Measurements from ENCODE around the gene FOXRED1. TPM values are rescaled to one million over a fixed set of nuclear protein-coding genes. Genes with fewer than 3 reads are reported as not detected.

Gene FOXRED1
- polyA plus RNA-seq, 2 donors = 18.8 to 21.2 TPM

DNA sequence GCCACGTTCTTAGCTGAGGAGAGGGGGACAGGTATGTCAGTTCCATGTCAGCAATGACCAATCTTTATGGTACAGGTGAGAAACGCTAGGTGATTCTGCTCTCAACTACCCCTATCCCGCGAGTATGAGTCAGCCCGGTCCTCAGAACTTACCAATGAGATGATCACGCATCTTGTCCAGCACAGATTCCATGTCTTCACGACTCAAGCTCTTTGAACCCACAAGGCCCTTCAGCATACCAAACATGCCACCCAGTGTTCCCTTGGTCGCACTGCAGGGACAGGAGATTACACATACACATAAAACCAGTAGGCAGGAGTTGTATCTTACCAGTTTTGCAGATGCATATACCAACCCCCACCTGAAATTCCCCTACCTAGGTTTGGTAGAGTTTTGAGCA lies 3.1 kb upstream of the FOXRED1 start:
- H3K27ac ChIP-seq (ENCODE audit: low read depth in 2 of 2, low read length in 1 of 2) = no peak overlapping the region
- H3K9me3 ChIP-seq (ENCODE audit: control insufficient read depth in 2 of 2, insufficient read depth in 1 of 2, low read depth in 1 of 2, low read length in 1 of 2) = no peaks in the 10 kb centered on the region
- H3K4me1 ChIP-seq (ENCODE audit: control insufficient read depth in 2 of 2, insufficient read depth in 2 of 2, low read length in 1 of 2) = peaks cover 0 to 2% of the 10 kb centered on the region in 2 donors
- no peak overlapping the region for H3K4me3 ChIP-seq (ENCODE audit: low read depth in 1 of 2, low read length in 2 of 2)
- no peaks in the 10 kb centered on the region for H3K27me3 ChIP-seq (ENCODE audit: control insufficient read depth in 1 of 2, insufficient read depth in 2 of 2, low read length in 2 of 2)
- 85 to 90% methylated on average over 8 of the region's 8 CpGs for WGBS, 2 donors
- peaks cover 30 to 44% of the 10 kb centered on the region in 2 donors for H3K36me3 ChIP-seq (ENCODE audit: control insufficient read depth in 2 of 2, insufficient read depth in 2 of 2, low read length in 1 of 2)

DNA sequence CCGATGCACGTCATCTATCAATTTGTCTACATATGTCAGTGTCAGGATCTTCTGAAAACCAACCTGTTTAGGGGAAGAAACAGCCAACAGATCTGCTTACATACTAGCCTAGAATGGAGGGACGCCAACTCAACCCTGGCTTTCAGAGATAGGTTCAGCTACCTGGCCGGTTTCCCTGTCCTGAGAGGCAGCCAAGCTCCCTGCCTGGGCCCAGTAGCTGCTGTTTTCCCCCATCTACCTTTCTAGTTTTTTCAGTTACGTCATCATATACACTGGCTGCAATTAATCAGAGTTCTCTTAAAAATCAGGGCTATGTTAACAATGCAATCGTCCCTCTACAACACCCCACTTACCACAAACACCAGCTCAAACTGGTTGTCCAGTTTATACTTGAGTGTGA lies 1.3 kb upstream of the FOXRED1 start:
- Histone ChIP-seq H3K27me3 (ENCODE audit: control insufficient read depth in 1 of 2, insufficient read depth in 2 of 2, low read length in 2 of 2) (no peaks in the 10 kb centered on the region), H3K27ac (ENCODE audit: low read depth in 2 of 2, low read length in 1 of 2) (peak overlapping the region; percentile 76 to 88), H3K4me3 (ENCODE audit: low read depth in 1 of 2, low read length in 2 of 2) (peak overlapping the region; percentile 86 to 89), H3K9me3 (ENCODE audit: control insufficient read depth in 2 of 2, insufficient read depth in 1 of 2, low read depth in 1 of 2, low read length in 1 of 2) (no peaks in the 10 kb centered on the region), H3K4me1 (ENCODE audit: control insufficient read depth in 2 of 2, insufficient read depth in 2 of 2, low read length in 1 of 2) (peaks cover 0 to 2% of the 10 kb centered on the region in 2 donors), H3K36me3 (ENCODE audit: control insufficient read depth in 2 of 2, insufficient read depth in 2 of 2, low read length in 1 of 2) (peaks cover 30 to 39% of the 10 kb centered on the region in 2 donors)
- WGBS, 2 donors = 42 to 51% methylated on average over 6 of the region's 6 CpGs

DNA sequence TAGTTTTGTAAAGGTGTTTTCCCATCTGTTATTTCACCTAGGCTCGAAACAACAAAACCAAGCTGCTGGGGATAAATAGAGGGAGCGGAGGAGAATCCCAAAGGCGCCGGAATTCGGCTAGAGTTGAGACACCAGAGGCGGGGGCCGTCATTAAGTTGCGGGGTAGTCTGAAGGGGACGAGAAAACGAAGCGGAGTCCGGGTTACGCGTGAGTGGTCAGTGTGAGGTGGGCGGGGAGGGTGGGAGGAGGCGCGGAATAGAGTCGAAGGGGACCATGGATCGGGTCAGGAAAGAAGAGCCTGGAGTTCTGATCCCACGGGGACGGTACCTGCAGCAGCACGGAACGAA lies 620 bp upstream of the FOXRED1 start:
- Histone ChIP-seq H3K36me3 (ENCODE audit: control insufficient read depth in 2 of 2, insufficient read depth in 2 of 2, low read length in 1 of 2) (peaks cover 27 to 34% of the 10 kb centered on the region in 2 donors), H3K27ac (ENCODE audit: low read depth in 2 of 2, low read length in 1 of 2) (peak overlapping the region; percentile 88 to 97), H3K4me1 (ENCODE audit: control insufficient read depth in 2 of 2, insufficient read depth in 2 of 2, low read length in 1 of 2) (peaks cover 0 to 2% of the 10 kb centered on the region in 2 donors), H3K4me3 (ENCODE audit: low read depth in 1 of 2, low read length in 2 of 2) (peak overlapping the region; percentile 86 to 89), H3K9me3 (ENCODE audit: control insufficient read depth in 2 of 2, insufficient read depth in 1 of 2, low read depth in 1 of 2, low read length in 1 of 2) (no peaks in the 10 kb centered on the region), H3K27me3 (ENCODE audit: control insufficient read depth in 1 of 2, insufficient read depth in 2 of 2, low read length in 2 of 2) (no peaks in the 10 kb centered on the region)
- WGBS, 2 donors = 0 to 1% methylated on average over 23 of the region's 23 CpGs

DNA sequence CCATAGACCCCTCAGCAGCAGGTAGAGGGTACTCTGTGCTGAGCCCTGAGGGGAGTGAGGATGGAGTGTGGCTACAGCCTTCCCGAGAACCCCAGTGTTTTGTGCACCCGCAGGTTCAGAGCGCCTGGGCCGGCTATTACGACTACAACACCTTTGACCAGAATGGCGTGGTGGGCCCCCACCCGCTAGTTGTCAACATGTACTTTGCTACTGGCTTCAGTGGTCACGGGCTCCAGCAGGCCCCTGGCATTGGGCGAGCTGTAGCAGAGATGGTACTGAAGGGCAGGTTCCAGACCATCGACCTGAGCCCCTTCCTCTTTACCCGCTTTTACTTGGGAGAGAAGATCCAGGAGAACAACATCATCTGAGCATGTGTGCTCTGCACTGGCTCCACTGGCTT lies 8.4 kb downstream of the FOXRED1 start:
- no peaks in the 10 kb centered on the region for H3K27me3 ChIP-seq (ENCODE audit: control insufficient read depth in 1 of 2, insufficient read depth in 2 of 2, low read length in 2 of 2)
- WGBS, 2 donors = 94 to 95% methylated on average over 11 of the region's 11 CpGs
- peaks cover 3 to 21% of the 10 kb centered on the region in 2 donors for H3K36me3 ChIP-seq (ENCODE audit: control insufficient read depth in 2 of 2, insufficient read depth in 2 of 2, low read length in 1 of 2)
- no peaks in the 10 kb centered on the region for H3K9me3 ChIP-seq (ENCODE audit: control insufficient read depth in 2 of 2, insufficient read depth in 1 of 2, low read depth in 1 of 2, low read length in 1 of 2)
- no peak overlapping the region for H3K4me3 ChIP-seq (ENCODE audit: low read depth in 1 of 2, low read length in 2 of 2)
- H3K27ac ChIP-seq (ENCODE audit: low read depth in 2 of 2, low read length in 1 of 2) = no peak overlapping the region
- H3K4me1 ChIP-seq (ENCODE audit: control insufficient read depth in 2 of 2, insufficient read depth in 2 of 2, low read length in 1 of 2) = peaks cover 2 to 3% of the 10 kb centered on the region in 2 donors

DNA sequence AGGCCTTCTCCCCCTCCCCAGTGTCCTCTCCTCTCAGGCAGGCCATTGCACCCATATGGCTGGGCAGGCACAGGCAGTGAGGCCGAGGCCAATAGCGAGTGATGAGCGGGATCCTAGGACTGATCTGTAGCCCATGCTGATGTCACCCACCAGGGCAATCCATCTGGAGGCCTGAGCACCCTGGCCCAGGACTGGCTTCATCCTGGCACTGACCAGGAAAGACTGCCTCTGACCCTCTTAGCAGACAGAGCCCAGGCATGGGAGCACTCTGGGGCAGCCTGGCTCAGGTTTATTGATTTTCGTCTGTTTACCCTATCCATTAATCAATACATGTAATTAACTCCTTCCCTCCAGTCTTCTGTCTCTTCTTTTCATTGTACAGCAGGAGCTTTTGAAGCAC lies 8.8 kb downstream of the FOXRED1 start:
- peaks cover 3 to 21% of the 10 kb centered on the region in 2 donors for H3K36me3 ChIP-seq (ENCODE audit: control insufficient read depth in 2 of 2, insufficient read depth in 2 of 2, low read length in 1 of 2)

DNA sequence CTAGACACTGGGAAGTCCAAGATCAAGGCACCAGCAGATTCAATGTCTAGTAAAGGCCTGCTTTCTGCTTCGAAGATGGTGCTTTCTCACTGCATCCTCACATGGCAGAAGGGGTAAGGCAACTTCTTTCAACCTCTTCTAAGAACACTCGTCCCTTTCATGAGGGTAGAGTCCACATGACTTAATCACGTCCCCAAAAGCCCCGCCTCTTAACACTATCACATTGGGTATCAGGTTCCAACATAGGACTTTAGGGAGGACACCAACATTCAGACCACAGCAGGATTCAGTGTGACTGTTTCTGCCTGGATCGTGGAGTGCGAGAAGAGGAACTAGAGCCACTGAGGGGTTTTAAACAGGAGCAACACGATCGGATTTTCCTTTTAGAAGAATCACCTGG lies 10.2 kb downstream of the FOXRED1 start:
- Histone ChIP-seq H3K4me3 (ENCODE audit: low read depth in 1 of 2, low read length in 2 of 2) (no peak overlapping the region), H3K4me1 (ENCODE audit: control insufficient read depth in 2 of 2, insufficient read depth in 2 of 2, low read length in 1 of 2) (peaks cover 3 to 5% of the 10 kb centered on the region in 2 donors), H3K27ac (ENCODE audit: low read depth in 2 of 2, low read length in 1 of 2) (no peak overlapping the region), H3K27me3 (ENCODE audit: control insufficient read depth in 1 of 2, insufficient read depth in 2 of 2, low read length in 2 of 2) (no peaks in the 10 kb centered on the region), H3K36me3 (ENCODE audit: control insufficient read depth in 2 of 2, insufficient read depth in 2 of 2, low read length in 1 of 2) (peaks cover 0 to 19% of the 10 kb centered on the region in 2 donors), H3K9me3 (ENCODE audit: control insufficient read depth in 2 of 2, insufficient read depth in 1 of 2, low read depth in 1 of 2, low read length in 1 of 2) (no peaks in the 10 kb centered on the region)
- 78% methylated on average over 8 of the region's 8 CpGs for WGBS, 2 donors

More for the DNA sequence above, 8.8 kb downstream of the FOXRED1 start:
- 89 to 92% methylated on average over 4 of the region's 4 CpGs for WGBS, 2 donors
- H3K27me3 ChIP-seq (ENCODE audit: control insufficient read depth in 1 of 2, insufficient read depth in 2 of 2, low read length in 2 of 2) = no peaks in the 10 kb centered on the region
- H3K9me3 ChIP-seq (ENCODE audit: control insufficient read depth in 2 of 2, insufficient read depth in 1 of 2, low read depth in 1 of 2, low read length in 1 of 2) = no peaks in the 10 kb centered on the region
- H3K4me1 ChIP-seq (ENCODE audit: control insufficient read depth in 2 of 2, insufficient read depth in 2 of 2, low read length in 1 of 2) = peaks cover 2 to 3% of the 10 kb centered on the region in 2 donors
- no peak overlapping the region for H3K4me3 ChIP-seq (ENCODE audit: low read depth in 1 of 2, low read length in 2 of 2)
- H3K27ac ChIP-seq (ENCODE audit: low read depth in 2 of 2, low read length in 1 of 2) = no peak overlapping the region

DNA sequence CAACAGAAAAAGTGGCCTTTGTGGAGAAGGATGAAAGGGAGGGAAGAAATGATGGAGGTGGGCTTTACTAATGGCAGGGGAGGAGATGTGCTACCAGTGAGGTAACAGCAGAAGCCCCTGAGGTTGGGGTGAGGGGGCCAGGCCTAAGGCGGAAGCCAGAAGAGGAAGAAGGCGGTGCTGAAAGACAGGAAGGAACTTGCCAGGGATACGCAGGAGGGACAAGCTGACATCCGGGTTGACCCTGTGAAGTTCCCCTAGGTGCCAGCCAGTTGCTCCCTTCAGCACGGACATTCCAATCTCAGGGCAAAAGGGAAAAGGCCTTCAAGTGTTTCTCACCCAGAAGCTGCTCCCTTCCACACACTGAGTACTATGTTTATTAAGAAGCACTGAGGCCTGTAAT lies 11.6 kb downstream of the FOXRED1 start:
- Histone ChIP-seq H3K36me3 (ENCODE audit: control insufficient read depth in 2 of 2, insufficient read depth in 2 of 2, low read length in 1 of 2) (peaks cover 0 to 11% of the 10 kb centered on the region in 2 donors), H3K27me3 (ENCODE audit: control insufficient read depth in 1 of 2, insufficient read depth in 2 of 2, low read length in 2 of 2) (no peaks in the 10 kb centered on the region), H3K4me3 (ENCODE audit: low read depth in 1 of 2, low read length in 2 of 2) (no peak overlapping the region), H3K27ac (ENCODE audit: low read depth in 2 of 2, low read length in 1 of 2) (no peak overlapping the region), H3K9me3 (ENCODE audit: control insufficient read depth in 2 of 2, insufficient read depth in 1 of 2, low read depth in 1 of 2, low read length in 1 of 2) (no peaks in the 10 kb centered on the region), H3K4me1 (ENCODE audit: control insufficient read depth in 2 of 2, insufficient read depth in 2 of 2, low read length in 1 of 2) (peaks cover 3 to 5% of the 10 kb centered on the region in 2 donors)
- 60 to 71% methylated on average over 5 of the region's 5 CpGs for WGBS, 2 donors

DNA sequence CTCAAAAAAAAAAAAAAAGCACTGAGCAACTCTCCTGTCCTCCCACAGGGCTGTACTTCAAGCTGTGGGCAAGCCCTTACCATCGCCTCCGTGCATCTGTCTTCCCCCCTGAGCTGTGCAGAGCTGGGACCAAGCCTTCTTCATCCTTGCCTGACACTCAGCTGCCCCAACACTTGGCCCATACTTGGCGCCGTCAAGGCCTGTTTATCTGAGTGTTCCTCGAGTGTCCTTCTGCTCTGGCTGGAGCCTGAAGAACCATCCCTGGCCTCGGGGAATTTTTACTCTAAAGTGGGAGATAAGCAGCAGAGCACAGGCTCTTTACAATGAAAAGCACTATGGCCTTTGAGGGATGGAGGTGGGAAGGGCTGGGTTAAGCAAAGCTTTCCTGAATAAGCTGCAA lies 12.3 kb downstream of the FOXRED1 start:
- no peaks in the 10 kb centered on the region for H3K9me3 ChIP-seq (ENCODE audit: control insufficient read depth in 2 of 2, insufficient read depth in 1 of 2, low read depth in 1 of 2, low read length in 1 of 2)
- H3K4me1 ChIP-seq (ENCODE audit: control insufficient read depth in 2 of 2, insufficient read depth in 2 of 2, low read length in 1 of 2) = peaks cover 3% of the 10 kb centered on the region in 2 donors
- peaks cover 0 to 5% of the 10 kb centered on the region in 2 donors for H3K36me3 ChIP-seq (ENCODE audit: control insufficient read depth in 2 of 2, insufficient read depth in 2 of 2, low read length in 1 of 2)
- H3K27ac ChIP-seq (ENCODE audit: low read depth in 2 of 2, low read length in 1 of 2) = no peak overlapping the region
- no peak overlapping the region for H3K4me3 ChIP-seq (ENCODE audit: low read depth in 1 of 2, low read length in 2 of 2)
- WGBS, 2 donors = 81 to 86% methylated on average over 6 of the region's 6 CpGs
- no peaks in the 10 kb centered on the region for H3K27me3 ChIP-seq (ENCODE audit: control insufficient read depth in 1 of 2, insufficient read depth in 2 of 2, low read length in 2 of 2)

DNA sequence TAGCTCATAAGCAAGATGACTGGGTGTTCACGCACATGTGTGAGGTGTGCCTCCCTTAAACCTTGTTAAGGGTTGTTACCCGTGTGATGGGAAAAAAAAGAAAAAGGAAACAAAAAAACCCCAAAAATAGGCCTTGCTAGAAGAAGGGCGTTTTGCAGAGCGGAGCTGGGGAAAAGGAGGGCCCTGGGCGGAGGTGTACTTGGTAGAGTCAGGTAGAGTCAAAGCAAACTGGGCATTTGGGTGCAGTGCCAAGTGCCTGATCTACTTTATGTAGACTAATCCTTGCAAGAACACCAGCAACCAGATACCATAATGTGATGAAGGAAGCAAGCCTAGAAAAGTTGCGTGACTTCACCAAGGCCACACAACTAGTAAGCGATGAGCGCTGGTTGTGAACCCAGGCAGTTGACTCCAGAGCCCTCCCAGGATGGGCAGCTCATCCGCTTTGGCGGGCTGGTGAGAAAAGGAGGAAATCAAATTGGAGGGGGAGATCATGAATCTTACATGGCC lies 12.8 kb downstream of the FOXRED1 start:
- peaks cover 3% of the 10 kb centered on the region in 2 donors for H3K4me1 ChIP-seq (ENCODE audit: control insufficient read depth in 2 of 2, insufficient read depth in 2 of 2, low read length in 1 of 2)
- H3K27ac ChIP-seq (ENCODE audit: low read depth in 2 of 2, low read length in 1 of 2) = peak overlapping the region; percentile 36 to 91
- 94% methylated on average over 10 of the region's 10 CpGs for WGBS, 2 donors
- no peak overlapping the region for H3K4me3 ChIP-seq (ENCODE audit: low read depth in 1 of 2, low read length in 2 of 2)
- H3K9me3 ChIP-seq (ENCODE audit: control insufficient read depth in 2 of 2, insufficient read depth in 1 of 2, low read depth in 1 of 2, low read length in 1 of 2) = no peaks in the 10 kb centered on the region
- peaks cover 0 to 4% of the 10 kb centered on the region in 2 donors for H3K36me3 ChIP-seq (ENCODE audit: control insufficient read depth in 2 of 2, insufficient read depth in 2 of 2, low read length in 1 of 2)
- no peaks in the 10 kb centered on the region for H3K27me3 ChIP-seq (ENCODE audit: control insufficient read depth in 1 of 2, insufficient read depth in 2 of 2, low read length in 2 of 2)

DNA sequence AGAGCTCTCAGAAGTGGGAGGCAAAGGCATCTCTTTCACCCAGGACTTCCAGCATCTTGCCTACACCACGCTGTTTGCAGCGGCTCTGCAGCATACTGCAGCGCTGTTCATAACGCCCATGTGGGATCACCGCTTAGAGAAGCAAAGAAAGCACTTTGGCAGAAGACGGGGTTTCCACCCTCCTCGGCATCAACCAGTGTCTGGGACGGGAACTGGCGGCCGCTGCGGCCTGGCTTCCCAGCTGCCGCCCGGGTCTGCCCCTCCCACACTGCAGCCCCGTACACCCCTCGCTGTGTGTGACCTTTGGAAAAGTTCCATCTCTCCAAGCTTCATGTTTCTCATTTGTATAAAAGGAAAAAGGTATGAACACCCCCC lies 13.4 kb downstream of the FOXRED1 start:
- Histone ChIP-seq H3K27ac (ENCODE audit: low read depth in 2 of 2, low read length in 1 of 2) (peak overlapping the region; percentile 91 to 93), H3K27me3 (ENCODE audit: control insufficient read depth in 1 of 2, insufficient read depth in 2 of 2, low read length in 2 of 2) (no peaks in the 10 kb centered on the region), H3K9me3 (ENCODE audit: control insufficient read depth in 2 of 2, insufficient read depth in 1 of 2, low read depth in 1 of 2, low read length in 1 of 2) (no peaks in the 10 kb centered on the region), H3K36me3 (ENCODE audit: control insufficient read depth in 2 of 2, insufficient read depth in 2 of 2, low read length in 1 of 2) (peaks cover 0 to 4% of the 10 kb centered on the region in 2 donors), H3K4me1 (ENCODE audit: control insufficient read depth in 2 of 2, insufficient read depth in 2 of 2, low read length in 1 of 2) (peaks cover 3% of the 10 kb centered on the region in 2 donors), H3K4me3 (ENCODE audit: low read depth in 1 of 2, low read length in 2 of 2) (peak overlapping the region; percentile 68 to 84)
- WGBS, 2 donors = 1 to 2% methylated on average over 15 of the region's 15 CpGs

Measured in esophagus (tissue), 2 donors.